ENCODE results near the gene PSMB7. TPM values are rescaled to one million over a fixed set of nuclear protein-coding genes. Genes with fewer than 3 reads are reported as not detected.

PSMB7 gene
- total and polyA plus RNA-seq, 2 donors (not counting 1 experiment from before 2014, with no cell fraction given): 69.5 to 73.1 TPM

DNA sequence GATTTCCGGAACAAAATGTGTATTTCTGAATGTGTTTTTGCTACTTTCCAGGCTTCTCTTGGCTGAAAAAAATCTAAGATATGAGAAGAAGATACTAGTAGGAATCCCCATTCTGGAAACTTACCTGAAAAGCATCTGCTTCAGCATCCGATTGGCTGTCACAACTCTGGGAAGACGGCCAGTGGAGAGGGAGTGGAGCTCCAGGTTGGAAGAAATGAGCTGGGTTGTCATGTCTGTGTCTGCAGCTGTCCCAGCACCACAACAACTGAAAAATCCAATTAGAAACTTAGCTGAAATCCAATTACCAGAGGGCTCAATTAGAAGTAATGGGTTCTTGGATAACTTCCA is 3.0 kb downstream of the PSMB7 start:
- peaks cover 29% of the 10 kb centered on the region for H4K20me1 ChIP-seq (ENCODE audit: control insufficient read depth, insufficient read depth, low read length, poor library complexity, severe bottlenecking)
- peaks cover 6 to 16% of the 10 kb centered on the region in 2 donors for H3K4me1 ChIP-seq (ENCODE audit: control insufficient read depth in 2 of 2, insufficient read depth in 2 of 2, low read length in 2 of 2)
- ChIA-PET POLR2A (no interaction called here), CTCF (interaction anchor here (0.5 to 0.6 kb wide), 2 partner anchors 833 to 1459 kb away, joined by 3 read pairs; no protein-coding TSS in a partner anchor)
- WGBS (ENCODE audit: insufficient coverage): no CpG with 5 or more reads among the region's 3 CpGs
- no peak overlapping the region for H3K27ac Mint-ChIP-seq
- ATAC-seq (ENCODE audit: low read depth): no peak
- TF ChIP-seq, protein P1, sequence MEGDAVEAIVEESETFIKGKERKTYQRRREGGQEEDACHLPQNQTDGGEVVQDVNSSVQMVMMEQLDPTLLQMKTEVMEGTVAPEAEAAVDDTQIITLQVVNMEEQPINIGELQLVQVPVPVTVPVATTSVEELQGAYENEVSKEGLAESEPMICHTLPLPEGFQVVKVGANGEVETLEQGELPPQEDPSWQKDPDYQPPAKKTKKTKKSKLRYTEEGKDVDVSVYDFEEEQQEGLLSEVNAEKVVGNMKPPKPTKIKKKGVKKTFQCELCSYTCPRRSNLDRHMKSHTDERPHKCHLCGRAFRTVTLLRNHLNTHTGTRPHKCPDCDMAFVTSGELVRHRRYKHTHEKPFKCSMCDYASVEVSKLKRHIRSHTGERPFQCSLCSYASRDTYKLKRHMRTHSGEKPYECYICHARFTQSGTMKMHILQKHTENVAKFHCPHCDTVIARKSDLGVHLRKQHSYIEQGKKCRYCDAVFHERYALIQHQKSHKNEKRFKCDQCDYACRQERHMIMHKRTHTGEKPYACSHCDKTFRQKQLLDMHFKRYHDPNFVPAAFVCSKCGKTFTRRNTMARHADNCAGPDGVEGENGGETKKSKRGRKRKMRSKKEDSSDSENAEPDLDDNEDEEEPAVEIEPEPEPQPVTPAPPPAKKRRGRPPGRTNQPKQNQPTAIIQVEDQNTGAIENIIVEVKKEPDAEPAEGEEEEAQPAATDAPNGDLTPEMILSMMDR (IDR thresholded peaks at IDR 0.05): no peak
- no peak for TF ChIP-seq EZH2 (IDR thresholded peaks at IDR 0.05; ENCODE audit: borderline replicate concordance, insufficient read depth, low read depth, low read length, poor library complexity, severe bottlenecking)
- H3K27me3 Mint-ChIP-seq: no peaks in the 10 kb centered on the region
- no peak overlapping the region for H3K4me3 ChIP-seq (ENCODE audit: control extremely low read depth in 1 of 5, extremely low read depth in 1 of 5, insufficient read depth in 1 of 5, low read depth in 2 of 5, low read length in 4 of 5)
- H3K4me2 ChIP-seq (replicated peaks; ENCODE audit: low read depth, low read length, poor library complexity, severe bottlenecking): no peak overlapping the region
- no peak overlapping the region for H2AFZ ChIP-seq (ENCODE audit: insufficient read depth, low read depth, low read length, poor library complexity, severe bottlenecking)
- no peak for DNase-seq
- H3K36me3 ChIP-seq (replicated peaks in 1 of 2; ENCODE audit: control extremely low read depth in 1 of 2, control insufficient read depth in 1 of 2, extremely low read depth in 1 of 2, insufficient read depth in 2 of 2, low read length in 1 of 2): peaks cover 2 to 61% of the 10 kb centered on the region in 2 experiments
- no peak overlapping the region for H3K9ac ChIP-seq (ENCODE audit: low read length)
- peaks cover 29% of the 10 kb centered on the region for H3K4me1 Mint-ChIP-seq
- no peaks in the 10 kb centered on the region for H3K9me3 Mint-ChIP-seq (ENCODE audit: insufficient read depth)
- H3K4me3 Mint-ChIP-seq: no peak overlapping the region
- H3K27ac ChIP-seq (ENCODE audit: low read length in 2 of 2): no peak overlapping the region
- intact Hi-C loops (cut with micrococcal nuclease): loop anchor here (10.0 kb wide), 1 partner anchor 363 kb away; the partner anchor contains the start of genes NR6A1 and OLFML2A
- H3K79me2 ChIP-seq (ENCODE audit: control insufficient read depth, insufficient read depth, low read length): peaks cover 65% of the 10 kb centered on the region
- H3K27me3 ChIP-seq (replicated peaks in 1 of 4; ENCODE audit: control extremely low read depth in 1 of 4, control insufficient read depth in 3 of 4, insufficient read depth in 4 of 4, low read length in 3 of 4): no peaks in the 10 kb centered on the region
- peaks cover 0 to 12% (median 5%) of the 10 kb centered on the region in 3 donors for H3K9me3 ChIP-seq (ENCODE audit: control extremely low read depth in 1 of 3, control insufficient read depth in 2 of 3, insufficient read depth in 1 of 3, low read length in 2 of 3)

GRCh38 chr9:124411514-124412227 is 3.6 kb downstream of the PSMB7 start:
- H3K27ac Mint-ChIP-seq: no peak overlapping the region

More at GRCh38 chr9:124411514-124412227, 3.6 kb downstream of the PSMB7 start:
- Histone ChIP-seq H3K4me2 (replicated peaks; ENCODE audit: low read depth, low read length, poor library complexity, severe bottlenecking) (no peak overlapping the region), H3K27ac (ENCODE audit: low read length in 2 of 2) (no peak overlapping the region), H2AFZ (ENCODE audit: insufficient read depth, low read depth, low read length, poor library complexity, severe bottlenecking) (no peak overlapping the region), H3K27me3 (replicated peaks in 1 of 4; ENCODE audit: control extremely low read depth in 1 of 4, control insufficient read depth in 3 of 4, insufficient read depth in 4 of 4, low read length in 3 of 4) (no peaks in the 10 kb centered on the region), H3K36me3 (replicated peaks in 1 of 2; ENCODE audit: control extremely low read depth in 1 of 2, control insufficient read depth in 1 of 2, extremely low read depth in 1 of 2, insufficient read depth in 2 of 2, low read length in 1 of 2) (peaks cover 5 to 67% of the 10 kb centered on the region in 2 experiments), H3K4me1 (ENCODE audit: control insufficient read depth in 2 of 2, insufficient read depth in 2 of 2, low read length in 2 of 2) (peaks cover 6 to 16% of the 10 kb centered on the region in 2 donors), H3K9me3 (ENCODE audit: control extremely low read depth in 1 of 3, control insufficient read depth in 2 of 3, insufficient read depth in 1 of 3, low read length in 2 of 3) (peaks cover 0 to 12% (median 5%) of the 10 kb centered on the region in 3 donors), H4K20me1 (ENCODE audit: control insufficient read depth, insufficient read depth, low read length, poor library complexity, severe bottlenecking) (peaks cover 34% of the 10 kb centered on the region), H3K79me2 (ENCODE audit: control insufficient read depth, insufficient read depth, low read length) (peaks cover 69% of the 10 kb centered on the region), H3K9ac (ENCODE audit: low read length) (no peak overlapping the region), H3K4me3 (ENCODE audit: control extremely low read depth in 1 of 5, extremely low read depth in 1 of 5, insufficient read depth in 1 of 5, low read depth in 2 of 5, low read length in 4 of 5) (no peak overlapping the region)
- peaks cover 29% of the 10 kb centered on the region for H3K4me1 Mint-ChIP-seq
- CTCF ChIA-PET: interaction anchor here (0.6 kb wide), 1 partner anchor 834 kb away, joined by 3 read pairs; no protein-coding TSS in a partner anchor
- H3K9me3 Mint-ChIP-seq (ENCODE audit: insufficient read depth): no peaks in the 10 kb centered on the region
- DNase-seq: no peak
- H3K4me3 Mint-ChIP-seq: no peak overlapping the region
- 80% methylated on average over 1 of the region's 5 CpGs for WGBS (ENCODE audit: insufficient coverage)
- TF ChIP-seq EZH2 (IDR thresholded peaks at IDR 0.05; ENCODE audit: borderline replicate concordance, insufficient read depth, low read depth, low read length, poor library complexity, severe bottlenecking): no peak
- TF ChIP-seq, protein P1 (IDR thresholded peaks at IDR 0.05): no peak
- POLR2A ChIA-PET: no interaction called here
- intact Hi-C loops (cut with micrococcal nuclease): loop anchor here (10.0 kb wide), 1 partner anchor 363 kb away; the partner anchor contains the start of genes NR6A1 and OLFML2A
- ATAC-seq (ENCODE audit: low read depth): no peak
- no peaks in the 10 kb centered on the region for H3K27me3 Mint-ChIP-seq

Data from B cell (primary cell).